Sigmoid colon (tissue), 4 donors: Measurements from ENCODE around the gene SLC13A3.

ENCODE experiments used
- EP300 ChIP-seq, 4 donors: sonication (generic); formaldehyde crosslinking; IDR thresholded peaks; one replicate each; pipeline ENCODE4 v1.6.1; 2017; ENCODE audit warnings: antibody characterized with exemption in 4 of 4
- POLR2A ChIP-seq, 2 donors: fragments of 450-650 bp; IDR thresholded peaks; one replicate each; pipeline ENCODE4 v1.6.1; 2016; ENCODE audit warnings: antibody characterized with exemption in 2 of 2, mild to moderate bottlenecking in 2 of 2, moderate library complexity in 2 of 2
- TF ChIP-seq, protein P1 (sequence below), 4 experiments: fragments of 450-650 bp in 3 of 4; fragments of 200-600 bp in 1 of 4; IDR thresholded peaks; one replicate each; pipeline ENCODE4 v1.5.1; 2016 to 2019; ENCODE audit warnings: antibody characterized with exemption in 4 of 4, mild to moderate bottlenecking in 3 of 4, moderate library complexity in 2 of 4

DNA sequence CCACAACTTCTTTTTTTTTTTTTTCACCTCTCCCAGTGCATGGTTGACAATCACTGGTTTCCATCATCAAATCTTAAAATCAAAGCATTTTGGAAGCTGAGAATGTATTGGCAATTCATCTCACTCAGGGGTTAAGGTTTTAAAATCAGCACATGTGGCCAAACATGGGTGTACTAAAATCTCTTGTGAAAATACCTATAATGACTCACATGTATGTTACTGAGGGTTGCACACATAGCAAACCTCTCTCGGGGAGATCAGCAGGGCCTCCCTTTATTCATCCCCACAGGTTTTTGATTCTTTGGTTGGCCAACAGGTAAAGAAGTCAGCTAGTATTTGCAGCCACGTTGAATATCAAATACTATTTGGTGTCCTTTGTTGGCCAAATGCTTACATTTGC lies 56.5 kb downstream of the SLC13A3 start:
- TF ChIP-seq, protein P1, sequence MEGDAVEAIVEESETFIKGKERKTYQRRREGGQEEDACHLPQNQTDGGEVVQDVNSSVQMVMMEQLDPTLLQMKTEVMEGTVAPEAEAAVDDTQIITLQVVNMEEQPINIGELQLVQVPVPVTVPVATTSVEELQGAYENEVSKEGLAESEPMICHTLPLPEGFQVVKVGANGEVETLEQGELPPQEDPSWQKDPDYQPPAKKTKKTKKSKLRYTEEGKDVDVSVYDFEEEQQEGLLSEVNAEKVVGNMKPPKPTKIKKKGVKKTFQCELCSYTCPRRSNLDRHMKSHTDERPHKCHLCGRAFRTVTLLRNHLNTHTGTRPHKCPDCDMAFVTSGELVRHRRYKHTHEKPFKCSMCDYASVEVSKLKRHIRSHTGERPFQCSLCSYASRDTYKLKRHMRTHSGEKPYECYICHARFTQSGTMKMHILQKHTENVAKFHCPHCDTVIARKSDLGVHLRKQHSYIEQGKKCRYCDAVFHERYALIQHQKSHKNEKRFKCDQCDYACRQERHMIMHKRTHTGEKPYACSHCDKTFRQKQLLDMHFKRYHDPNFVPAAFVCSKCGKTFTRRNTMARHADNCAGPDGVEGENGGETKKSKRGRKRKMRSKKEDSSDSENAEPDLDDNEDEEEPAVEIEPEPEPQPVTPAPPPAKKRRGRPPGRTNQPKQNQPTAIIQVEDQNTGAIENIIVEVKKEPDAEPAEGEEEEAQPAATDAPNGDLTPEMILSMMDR (IDR thresholded peaks at IDR 0.05), result no peak
- TF ChIP-seq POLR2A (IDR thresholded peaks at IDR 0.05), result no peak
- TF ChIP-seq EP300 (IDR thresholded peaks at IDR 0.05), result no peak
